Natural killer cell (primary cell): ENCODE data around the gene OR6X1. TPM values are rescaled to one million over a fixed set of nuclear protein-coding genes. Genes with fewer than 3 reads are reported as not detected.
"Not testable (repeated sequence)": the region's sequence is repeated elsewhere in the genome, so short reads cannot be mapped to it uniquely, and the experiment has no call there.

Experiments
- ATAC-seq, 3 donors: fragments of 150-1000 bp in 2 of 3; fragments of 200-7000 bp in 1 of 3; cut with Tn5 transposase; 1 replicate in 1 of 3; 2 replicates in 2 of 3; pipeline ENCODE4 v1.10.0; 2021; ENCODE audit warnings: mild to moderate bottlenecking in 2 of 3, moderate library complexity in 2 of 3
- DNase-seq, 2 donors: peaks; one replicate each; pipeline versions ENCODE4 v3.0.0 to v3.0.0-alpha.2; 2013 to 2021; ENCODE audit warnings: mixed read lengths in 1 of 2
- H3K27ac ChIP-seq: one replicate; pipeline ENCODE4 v1.5.1; 2013; ENCODE audit warnings: mild to moderate bottlenecking, low read length
- H3K27me3 ChIP-seq: one replicate; pipeline ENCODE4 v1.6.1; 2013; ENCODE audit warnings: low read length; ENCODE audit not compliant: control insufficient read depth, insufficient read depth
- H3K36me3 ChIP-seq: one replicate; pipeline ENCODE4 v1.6.1; 2013; ENCODE audit warnings: low read length; ENCODE audit not compliant: control insufficient read depth, insufficient read depth
- H3K4me1 ChIP-seq: one replicate; pipeline ENCODE4 v1.6.1; 2013; ENCODE audit warnings: low read length; ENCODE audit not compliant: control insufficient read depth, insufficient read depth
- H3K4me3 ChIP-seq: one replicate; pipeline ENCODE4 v1.5.1; 2013; ENCODE audit warnings: low read length
- H3K9me3 ChIP-seq: one replicate; pipeline ENCODE4 v1.6.1; 2013; ENCODE audit warnings: low read length; ENCODE audit not compliant: control insufficient read depth, insufficient read depth
- H3K27ac Mint-ChIP-seq, 2 donors: one replicate each; pipeline ENCODE4 v1.8.0; 2022; ENCODE audit warnings: mild to moderate bottlenecking in 2 of 2, mixed read lengths in 2 of 2, moderate library complexity in 1 of 2
- H3K27me3 Mint-ChIP-seq, 2 donors: one replicate each; pipeline ENCODE4 v1.8.0; 2022; ENCODE audit warnings: low read depth in 2 of 2, mixed read lengths in 2 of 2
- H3K36me3 Mint-ChIP-seq: one replicate; pipeline ENCODE4 v1.8.0; 2022; ENCODE audit warnings: mixed read lengths
- H3K4me1 Mint-ChIP-seq, 2 donors: one replicate each; pipeline ENCODE4 v1.8.0; 2022; ENCODE audit warnings: mixed read lengths in 2 of 2
- H3K4me3 Mint-ChIP-seq: one replicate; pipeline ENCODE4 v1.8.0; 2022; ENCODE audit warnings: mild to moderate bottlenecking, moderate library complexity, mixed read lengths
- H3K9me3 Mint-ChIP-seq, 2 donors: one replicate each; pipeline ENCODE4 v1.8.0; 2022; ENCODE audit warnings: mixed read lengths in 2 of 2
- WGBS: methylation state at CpG from one replicate; pipeline ENCODE4 v1.1.7; 2013; ENCODE audit warnings: missing lambda C conversion rate; ENCODE audit not compliant: insufficient coverage; 5-methylcytosine and 5-hydroxymethylcytosine counted together
- intact Hi-C: fragments of 100-400 bp; cut with micrococcal nuclease; formaldehyde crosslinking; loops from one replicate; pipeline ENCODE4 v1.14.2; 2022
- total RNA-seq, 4 donors: library from RNA; stranded (reverse); fragments of 120-200 nt in 1 of 4; gene quantifications; one replicate each; pipeline versions ENCODE4 v1.2.3 to v1.2.4, GENCODE V29; 2013 to 2022
- TF ChIP-seq, protein P1 (sequence below): fragments of 200-600 bp; IDR thresholded peaks from one replicate; pipeline ENCODE4 v1.8.0; 2022; ENCODE audit warnings: antibody characterized with exemption

OR6X1 gene
- total RNA-seq, 3 donors from 2014 or later (not counting 1 experiment from before 2014, with no cell fraction given): not detected

DNA sequence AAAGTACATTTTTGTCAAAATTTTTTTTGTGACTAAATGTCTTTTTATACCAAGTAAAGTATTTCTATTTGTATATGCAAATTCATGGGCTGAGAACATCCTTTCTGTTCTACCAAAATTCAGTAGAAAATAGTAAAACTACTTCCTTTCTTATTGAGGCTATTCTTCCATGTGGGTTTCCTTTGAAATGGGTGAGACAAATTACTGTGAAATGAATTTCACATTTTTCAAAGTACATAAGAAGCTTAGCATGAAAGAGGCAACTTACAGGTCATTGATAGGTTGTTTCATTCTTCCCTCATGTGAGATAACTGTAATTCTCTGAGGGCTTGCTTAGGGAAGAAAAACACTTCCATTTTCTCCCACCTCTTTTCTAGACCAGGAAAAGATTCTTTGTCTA is 1.0 kb upstream of the OR6X1 start:
- Mint-ChIP-seq H3K4me1 (no peaks in the 10 kb centered on the region), H3K27ac (no peak overlapping the region), H3K4me3 (no peak overlapping the region), H3K36me3 (no peaks in the 10 kb centered on the region), H3K27me3 (peaks cover 30 to 57% of the 10 kb centered on the region in 2 donors), H3K9me3 (no peaks in the 10 kb centered on the region)
- no peak for ATAC-seq
- intact Hi-C loops: no loop called here
- peaks cover 3% of the 10 kb centered on the region for H3K27me3 ChIP-seq
- TF ChIP-seq, protein P1, sequence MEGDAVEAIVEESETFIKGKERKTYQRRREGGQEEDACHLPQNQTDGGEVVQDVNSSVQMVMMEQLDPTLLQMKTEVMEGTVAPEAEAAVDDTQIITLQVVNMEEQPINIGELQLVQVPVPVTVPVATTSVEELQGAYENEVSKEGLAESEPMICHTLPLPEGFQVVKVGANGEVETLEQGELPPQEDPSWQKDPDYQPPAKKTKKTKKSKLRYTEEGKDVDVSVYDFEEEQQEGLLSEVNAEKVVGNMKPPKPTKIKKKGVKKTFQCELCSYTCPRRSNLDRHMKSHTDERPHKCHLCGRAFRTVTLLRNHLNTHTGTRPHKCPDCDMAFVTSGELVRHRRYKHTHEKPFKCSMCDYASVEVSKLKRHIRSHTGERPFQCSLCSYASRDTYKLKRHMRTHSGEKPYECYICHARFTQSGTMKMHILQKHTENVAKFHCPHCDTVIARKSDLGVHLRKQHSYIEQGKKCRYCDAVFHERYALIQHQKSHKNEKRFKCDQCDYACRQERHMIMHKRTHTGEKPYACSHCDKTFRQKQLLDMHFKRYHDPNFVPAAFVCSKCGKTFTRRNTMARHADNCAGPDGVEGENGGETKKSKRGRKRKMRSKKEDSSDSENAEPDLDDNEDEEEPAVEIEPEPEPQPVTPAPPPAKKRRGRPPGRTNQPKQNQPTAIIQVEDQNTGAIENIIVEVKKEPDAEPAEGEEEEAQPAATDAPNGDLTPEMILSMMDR: no peak
- no peak overlapping the region for H3K27ac ChIP-seq
- no peaks in the 10 kb centered on the region for H3K9me3 ChIP-seq
- DNase-seq: no peak
- H3K4me3 ChIP-seq: no peak overlapping the region
- H3K36me3 ChIP-seq: no peaks in the 10 kb centered on the region
- H3K4me1 ChIP-seq: no peaks in the 10 kb centered on the region

DNA sequence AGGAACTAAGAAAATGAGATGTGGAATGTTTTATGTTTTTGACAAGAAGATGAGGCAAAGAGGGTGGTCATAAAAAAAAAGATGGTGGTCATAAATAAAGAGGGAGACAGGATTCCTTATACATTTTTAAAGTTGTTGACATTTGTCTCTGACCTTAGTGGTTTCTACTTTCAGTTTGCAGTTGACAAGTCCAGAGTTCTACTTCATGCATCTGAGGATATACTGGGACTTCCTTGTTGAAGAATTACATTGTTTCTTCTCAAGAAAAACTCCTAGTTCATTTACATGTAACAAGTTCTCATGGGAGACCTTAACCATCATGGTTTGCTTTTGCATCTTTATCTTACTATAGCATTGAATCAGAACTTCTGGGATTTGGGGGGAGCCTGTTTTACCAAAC is 1.2 kb downstream of the OR6X1 start:
- H3K9me3 ChIP-seq: no peaks in the 10 kb centered on the region
- H3K4me3 Mint-ChIP-seq: no peak overlapping the region
- no peak overlapping the region for H3K4me3 ChIP-seq
- H3K4me1 Mint-ChIP-seq: no peaks in the 10 kb centered on the region
- no peaks in the 10 kb centered on the region for H3K36me3 Mint-ChIP-seq
- no peaks in the 10 kb centered on the region for H3K9me3 Mint-ChIP-seq
- ATAC-seq: no peak
- H3K27ac Mint-ChIP-seq: no peak overlapping the region
- H3K27ac ChIP-seq: no peak overlapping the region
- H3K27me3 ChIP-seq: peaks cover 10% of the 10 kb centered on the region
- no peaks in the 10 kb centered on the region for H3K36me3 ChIP-seq
- H3K4me1 ChIP-seq: no peaks in the 10 kb centered on the region
- intact Hi-C loops: no loop called here
- TF ChIP-seq, protein P1: no peak
- H3K27me3 Mint-ChIP-seq: peaks cover 35 to 68% of the 10 kb centered on the region in 2 donors
- DNase-seq: no peak

DNA sequence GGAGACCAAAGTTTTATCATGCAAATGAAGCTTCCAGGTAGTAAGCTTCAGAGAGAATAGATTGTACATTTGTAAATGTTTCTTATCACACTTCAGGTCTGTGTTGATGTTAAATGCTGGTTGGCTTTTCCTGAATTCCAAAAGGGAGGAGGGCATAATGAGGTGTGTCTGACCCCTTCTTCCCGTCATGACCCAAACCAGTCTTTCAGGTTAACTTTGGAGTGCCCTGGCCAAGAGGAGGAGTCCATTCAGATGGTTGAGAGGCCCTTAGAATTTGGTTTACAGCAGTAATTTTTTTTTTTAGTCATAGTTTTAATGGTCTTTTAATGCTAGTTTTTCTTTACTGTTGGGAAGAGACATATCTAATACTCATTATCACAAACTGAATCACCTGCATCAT is 2.5 kb downstream of the OR6X1 start:
- H3K4me1 ChIP-seq: no peaks in the 10 kb centered on the region
- no peaks in the 10 kb centered on the region for H3K9me3 Mint-ChIP-seq
- H3K36me3 Mint-ChIP-seq: no peaks in the 10 kb centered on the region
- ATAC-seq: no peak
- H3K9me3 ChIP-seq: no peaks in the 10 kb centered on the region
- H3K4me3 ChIP-seq: no peak overlapping the region
- no peaks in the 10 kb centered on the region for H3K36me3 ChIP-seq
- no peak overlapping the region for H3K4me3 Mint-ChIP-seq
- intact Hi-C loops: no loop called here
- H3K27ac ChIP-seq: no peak overlapping the region
- 100% methylated on average over 1 of the region's 1 CpG for WGBS
- no peak for DNase-seq
- TF ChIP-seq, protein P1: no peak
- peaks cover 10% of the 10 kb centered on the region for H3K27me3 ChIP-seq
- H3K27ac Mint-ChIP-seq: no peak overlapping the region
- peaks cover 38 to 60% of the 10 kb centered on the region in 2 donors for H3K27me3 Mint-ChIP-seq
- H3K4me1 Mint-ChIP-seq: no peaks in the 10 kb centered on the region

DNA sequence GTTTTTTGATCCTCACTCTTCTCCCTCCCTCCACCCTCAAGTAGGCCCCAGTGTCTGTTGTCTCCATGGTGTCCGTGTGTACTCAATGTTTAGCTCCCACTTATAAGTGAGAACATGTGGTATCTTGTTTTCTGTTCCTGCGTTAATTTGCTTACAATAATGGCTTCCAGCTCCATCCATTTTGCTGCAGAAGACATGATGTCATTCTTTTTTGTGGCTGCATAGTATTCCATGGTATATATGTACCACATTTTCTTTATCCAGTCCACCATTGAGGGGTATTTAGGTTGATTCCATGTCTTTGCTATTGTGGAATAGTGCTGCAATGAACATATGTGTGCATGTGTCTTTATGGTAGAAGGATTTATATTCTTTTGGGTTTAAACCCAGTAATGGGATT is 6.0 kb downstream of the OR6X1 start:
- H3K4me3 ChIP-seq, H3K9me3 ChIP-seq, H3K4me1 Mint-ChIP-seq, H3K27ac Mint-ChIP-seq, ATAC-seq, H3K9me3 Mint-ChIP-seq, H3K27ac ChIP-seq, H3K4me1 ChIP-seq, H3K4me3 Mint-ChIP-seq, H3K36me3 Mint-ChIP-seq, H3K36me3 ChIP-seq, DNase-seq, intact Hi-C loops, H3K27me3 ChIP-seq: not testable (repeated sequence)
- WGBS: 100% methylated on average over 2 of the region's 2 CpGs
- H3K27me3 Mint-ChIP-seq: peaks cover 54 to 66% of the 10 kb centered on the region in 2 donors
